GM18507 (cell line): ENCODE results near the gene CEBPA.
"Not testable (repeated sequence)": the region's sequence is repeated elsewhere in the genome, so short reads cannot be mapped to it uniquely, and the experiment has no call there.

Experiments
- DNase-seq: peaks from one replicate; pipeline ENCODE4 v3.0.0; 2011; ENCODE audit warnings: low read depth; ENCODE audit not compliant: insufficient read length; ENCODE audit errors: extremely low spot score
- FAIRE-seq: peaks from 2 replicates; lab custom pipeline; 2011; peaks lifted over from hg19 to GRCh38; lab: Jason Lieb, UNC

Gene CEBPA

DNA sequence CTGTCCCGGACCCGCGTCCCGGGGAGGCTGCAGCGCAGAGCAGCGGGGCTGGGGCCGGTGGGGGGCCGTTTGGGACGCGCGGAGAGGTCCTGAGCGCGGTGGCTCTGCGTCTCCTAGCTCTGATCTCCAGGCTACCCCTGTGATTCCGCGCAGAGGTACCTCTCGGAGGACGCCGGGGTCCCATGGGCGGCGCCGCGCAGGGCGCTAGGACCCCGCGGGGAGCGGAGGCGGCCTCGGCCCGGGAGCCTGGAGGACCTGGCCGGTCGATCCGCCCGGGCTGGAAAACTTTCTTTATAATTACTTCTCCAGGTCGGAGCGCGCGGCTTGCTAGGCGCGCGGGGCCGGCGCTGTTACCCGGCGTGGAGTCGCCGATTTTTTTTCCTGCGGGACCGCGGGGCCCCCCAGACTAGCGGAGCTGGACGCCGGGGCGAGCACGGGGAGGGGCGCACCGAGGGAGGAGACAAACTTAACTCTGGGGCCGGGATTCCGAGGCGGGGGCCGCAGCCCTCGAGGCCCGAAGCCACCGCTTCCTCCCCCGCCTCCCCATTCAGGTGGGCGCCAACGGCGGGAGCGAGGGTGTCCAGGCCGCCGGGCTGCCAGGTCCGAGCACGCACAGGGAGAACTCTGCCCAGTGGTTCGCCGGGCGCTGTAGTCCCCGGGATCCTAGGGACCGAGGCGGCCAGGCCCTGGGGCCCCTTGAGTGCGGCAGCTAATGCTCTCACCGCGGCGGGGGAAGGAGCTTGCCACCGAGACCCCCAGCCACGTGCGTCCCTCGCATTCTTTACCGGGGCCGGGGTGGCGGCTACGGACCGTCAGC is 848 bp upstream of the CEBPA start:
- DNase-seq (no peak), FAIRE-seq (no peak)

DNA sequence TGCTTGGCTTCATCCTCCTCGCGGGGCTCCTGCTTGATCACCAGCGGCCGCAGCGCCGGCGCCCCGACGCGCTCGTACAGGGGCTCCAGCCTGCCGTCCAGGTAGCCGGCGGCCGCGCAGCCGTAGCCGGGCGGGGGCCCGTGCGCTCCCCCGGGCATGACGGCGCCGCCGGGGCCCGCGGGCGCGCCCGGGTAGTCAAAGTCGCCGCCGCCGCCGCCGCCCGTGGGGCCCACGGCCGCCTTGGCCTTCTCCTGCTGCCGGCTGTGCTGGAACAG is 497 bp downstream of the CEBPA start:
- no peak for FAIRE-seq
- DNase-seq, result no peak

DNA sequence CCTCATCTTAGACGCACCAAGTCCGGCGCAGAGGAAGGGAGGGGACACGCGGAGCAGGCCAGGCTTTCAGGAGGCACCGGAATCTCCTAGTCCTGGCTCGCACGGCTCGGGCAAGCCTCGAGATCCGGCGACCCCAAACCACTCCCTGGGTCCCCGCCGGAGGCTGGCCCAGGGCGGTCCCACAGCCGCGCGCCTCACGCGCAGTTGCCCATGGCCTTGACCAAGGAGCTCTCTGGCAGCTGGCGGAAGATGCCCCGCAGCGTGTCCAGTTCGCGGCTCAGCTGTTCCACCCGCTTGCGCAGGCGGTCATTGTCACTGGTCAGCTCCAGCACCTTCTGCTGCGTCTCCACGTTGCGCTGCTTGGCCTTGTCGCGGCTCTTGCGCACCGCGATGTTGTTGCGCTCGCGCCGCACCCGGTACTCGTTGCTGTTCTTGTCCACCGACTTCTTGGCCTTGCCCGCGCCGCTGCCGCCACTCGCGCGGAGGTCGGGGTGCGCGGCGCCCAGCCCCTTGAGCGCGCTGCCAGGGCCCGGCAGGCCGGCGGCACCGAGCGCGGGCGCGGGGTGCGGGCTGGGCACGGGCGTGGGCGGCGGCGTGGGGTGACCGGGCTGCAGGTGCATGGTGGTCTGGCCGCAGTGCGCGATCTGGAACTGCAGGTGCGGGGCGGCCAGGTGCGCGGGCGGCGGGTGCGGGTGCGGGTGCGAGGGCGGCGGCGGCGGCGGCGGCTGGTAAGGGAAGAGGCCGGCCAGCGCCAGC is 1.0 kb downstream of the CEBPA start:
- no peak for DNase-seq
- FAIRE-seq, result no peak

DNA sequence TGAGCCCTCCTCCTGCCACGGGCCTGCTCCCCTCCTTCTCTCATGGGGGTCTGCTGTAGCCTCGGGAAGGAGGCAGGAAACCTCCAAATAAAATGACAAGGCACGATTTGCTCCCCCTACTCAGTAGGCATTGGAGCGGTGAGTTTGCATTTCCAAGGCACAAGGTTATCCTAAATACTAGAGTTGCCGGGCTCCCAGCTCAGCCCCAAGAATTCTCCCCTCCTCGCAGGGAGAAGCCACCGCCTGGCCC is 1.5 kb downstream of the CEBPA start:
- FAIRE-seq (no peak), DNase-seq (no peak)

DNA sequence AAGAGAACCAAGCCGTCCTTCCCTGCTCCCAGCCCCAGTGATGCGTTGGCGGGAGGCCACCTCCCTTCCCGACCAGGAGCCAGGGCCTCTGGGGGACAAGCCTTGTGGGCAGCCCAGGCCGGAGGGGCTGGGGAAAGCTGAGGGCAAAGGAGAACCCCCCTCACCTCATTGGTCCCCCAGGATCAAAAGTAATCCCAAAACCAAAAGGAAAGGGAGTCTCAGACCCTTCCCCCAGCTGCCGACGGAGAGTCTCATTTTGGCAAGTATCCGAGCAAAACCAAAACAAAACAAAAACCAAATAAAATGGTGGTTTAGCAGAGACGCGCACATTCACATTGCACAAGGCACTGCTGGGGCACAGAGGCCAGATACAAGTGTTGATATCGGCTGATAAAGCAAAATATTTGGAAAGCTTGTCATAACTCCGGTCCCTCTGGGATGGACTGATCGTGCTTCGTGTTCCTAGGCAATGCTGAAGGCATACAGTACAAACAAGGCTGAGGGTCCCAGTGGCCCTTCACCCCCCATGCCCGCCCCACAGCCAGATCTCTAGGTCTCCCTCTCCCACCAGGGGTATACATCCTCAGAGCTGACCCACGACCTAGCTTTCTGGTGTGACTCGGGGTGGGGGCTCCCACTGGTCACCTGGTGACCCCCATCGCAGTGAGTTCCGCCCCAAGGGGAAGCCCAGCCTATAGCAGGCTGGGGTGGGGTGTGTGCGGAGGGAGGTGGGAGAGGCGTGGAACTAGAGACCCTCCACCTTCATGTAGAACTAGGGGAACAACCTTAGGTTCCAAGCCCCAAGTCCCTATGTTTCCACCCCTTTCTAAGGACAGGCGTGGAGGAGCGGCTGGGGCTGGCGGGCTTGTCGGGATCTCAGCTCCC is 2.1 kb downstream of the CEBPA start:
- DNase-seq, result no peak
- FAIRE-seq, result no peak

DNA sequence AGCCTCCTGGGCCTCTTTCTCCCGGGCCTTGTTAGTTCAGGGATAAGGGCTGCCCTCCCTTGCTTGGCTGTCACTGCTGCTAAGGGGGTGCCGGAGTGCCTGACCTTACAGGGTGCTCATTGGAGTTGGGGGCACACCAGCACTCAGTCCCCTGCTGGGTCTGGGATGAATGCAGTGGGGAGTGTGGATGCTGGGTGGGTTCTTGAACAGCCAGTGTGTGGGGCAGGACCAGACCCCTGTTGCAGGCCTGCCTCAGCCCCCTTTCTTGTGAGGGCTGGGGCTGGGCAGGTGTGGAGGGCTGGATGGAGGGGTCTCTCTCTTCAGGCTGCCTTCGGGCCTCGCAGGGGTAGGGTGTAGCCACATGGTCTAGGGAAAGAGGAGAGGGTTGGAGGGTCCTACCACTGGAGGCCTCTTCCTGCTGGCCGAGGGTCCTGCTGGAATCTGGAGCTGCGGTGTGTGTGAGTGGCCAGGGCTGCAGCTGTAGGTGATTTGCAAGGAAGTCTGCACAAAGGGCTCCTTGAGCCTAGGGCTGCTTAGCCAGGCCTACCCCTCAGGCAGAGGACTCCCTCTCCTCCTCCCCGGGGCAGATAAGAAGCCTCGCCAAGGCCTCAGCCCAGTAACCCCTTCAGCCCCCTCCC is 3.2 kb downstream of the CEBPA start:
- DNase-seq, result no peak
- FAIRE-seq, result no peak

DNA sequence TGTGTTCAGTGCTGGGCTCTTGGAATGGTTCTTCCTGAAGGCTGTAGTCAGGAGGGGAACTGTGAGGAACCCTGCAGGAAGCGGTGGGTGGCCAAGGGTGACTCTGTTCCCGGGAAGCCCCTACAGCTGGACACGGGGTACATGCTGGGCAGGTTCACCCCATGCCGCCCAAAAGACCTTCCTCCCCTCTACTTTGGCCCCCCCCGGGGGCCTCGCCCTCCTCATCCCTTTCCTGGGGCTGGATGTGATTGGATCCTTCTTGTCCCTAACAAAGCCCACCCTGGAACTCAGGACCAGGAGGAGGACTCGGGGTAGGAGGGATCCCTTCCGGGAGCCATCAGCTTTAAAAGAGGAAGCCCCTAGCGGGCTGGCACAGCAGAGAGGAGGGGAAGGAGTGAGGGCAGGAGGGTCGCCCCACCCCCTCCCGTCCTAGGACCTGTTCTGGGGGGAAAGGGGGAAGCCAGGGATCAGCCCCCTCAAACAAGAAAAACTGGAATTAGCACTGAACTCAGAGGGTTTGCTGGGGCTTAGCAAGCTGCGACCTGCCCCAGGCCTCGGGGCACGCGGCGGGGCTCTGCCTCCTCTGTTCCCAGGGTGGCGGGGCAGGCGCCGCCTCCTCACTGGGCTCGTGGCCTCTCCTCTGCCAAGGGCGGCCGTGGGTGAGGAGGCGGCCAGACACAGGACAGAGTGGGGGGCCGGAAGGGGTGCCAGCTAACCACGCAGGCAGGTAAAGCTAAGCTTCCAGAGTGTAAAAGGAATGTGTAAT is 4.0 kb downstream of the CEBPA start:
- no peak for FAIRE-seq
- no peak for DNase-seq

DNA sequence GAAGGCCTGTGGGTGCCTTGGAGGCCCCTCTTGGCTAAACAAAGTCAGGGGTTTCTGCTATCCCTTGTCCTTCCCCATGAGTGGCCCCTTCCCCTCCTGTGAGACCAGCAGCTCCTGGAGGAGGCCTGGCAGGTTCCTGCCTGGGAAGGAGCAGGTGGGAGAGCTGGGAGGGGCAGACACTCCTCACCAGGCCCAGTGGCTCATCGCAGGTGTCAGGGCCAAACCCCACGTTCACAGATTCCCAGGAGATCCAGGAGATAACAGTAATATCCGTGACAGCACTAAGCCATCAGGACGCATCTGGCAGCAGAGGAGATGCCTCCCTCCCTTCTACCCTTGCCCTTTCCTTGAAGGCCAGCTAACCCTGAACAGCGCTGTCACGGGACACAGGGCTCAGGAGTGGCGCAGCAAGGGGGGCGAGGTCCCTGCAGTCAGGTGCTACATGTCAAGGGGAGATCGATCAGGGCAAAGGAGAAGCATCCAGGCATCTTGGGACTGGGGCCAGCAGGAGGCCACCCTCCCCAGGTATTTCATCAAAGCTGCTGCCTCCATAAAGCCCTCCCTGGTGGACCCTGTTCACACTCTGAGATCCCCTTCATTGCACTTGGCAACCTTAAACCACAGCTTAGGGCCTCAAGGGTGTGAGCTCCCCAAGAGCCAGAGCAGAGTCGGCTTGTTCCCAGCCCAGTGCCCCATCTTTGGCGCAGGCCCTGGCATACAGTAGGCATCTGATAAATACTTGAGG is 4.8 kb downstream of the CEBPA start:
- FAIRE-seq (no peak), DNase-seq (no peak)

DNA sequence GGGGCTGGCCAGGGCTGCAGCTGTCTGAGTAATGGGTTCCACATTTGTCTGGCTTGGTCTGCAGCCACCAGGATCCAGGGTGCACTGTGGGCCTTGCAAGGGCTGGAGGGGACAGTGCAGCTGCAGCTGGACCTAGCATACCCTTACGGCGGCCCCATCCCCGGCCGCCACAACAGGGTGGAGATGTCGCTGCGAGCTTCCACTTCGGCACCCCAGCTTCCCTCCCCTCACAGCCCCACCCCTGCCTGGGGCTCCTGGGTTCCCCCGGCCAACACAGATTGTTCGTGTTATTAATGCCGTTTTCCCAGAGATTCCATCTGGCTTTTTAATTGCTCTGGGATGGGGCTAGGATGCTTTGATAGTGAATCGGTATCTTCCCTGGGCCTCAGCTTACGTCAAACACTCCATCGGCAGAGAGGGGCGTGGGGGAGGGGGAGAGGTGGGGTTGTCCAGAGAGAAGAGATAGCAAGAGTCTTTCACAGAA is 5.8 kb downstream of the CEBPA start:
- no peak for FAIRE-seq
- DNase-seq, result no peak

DNA sequence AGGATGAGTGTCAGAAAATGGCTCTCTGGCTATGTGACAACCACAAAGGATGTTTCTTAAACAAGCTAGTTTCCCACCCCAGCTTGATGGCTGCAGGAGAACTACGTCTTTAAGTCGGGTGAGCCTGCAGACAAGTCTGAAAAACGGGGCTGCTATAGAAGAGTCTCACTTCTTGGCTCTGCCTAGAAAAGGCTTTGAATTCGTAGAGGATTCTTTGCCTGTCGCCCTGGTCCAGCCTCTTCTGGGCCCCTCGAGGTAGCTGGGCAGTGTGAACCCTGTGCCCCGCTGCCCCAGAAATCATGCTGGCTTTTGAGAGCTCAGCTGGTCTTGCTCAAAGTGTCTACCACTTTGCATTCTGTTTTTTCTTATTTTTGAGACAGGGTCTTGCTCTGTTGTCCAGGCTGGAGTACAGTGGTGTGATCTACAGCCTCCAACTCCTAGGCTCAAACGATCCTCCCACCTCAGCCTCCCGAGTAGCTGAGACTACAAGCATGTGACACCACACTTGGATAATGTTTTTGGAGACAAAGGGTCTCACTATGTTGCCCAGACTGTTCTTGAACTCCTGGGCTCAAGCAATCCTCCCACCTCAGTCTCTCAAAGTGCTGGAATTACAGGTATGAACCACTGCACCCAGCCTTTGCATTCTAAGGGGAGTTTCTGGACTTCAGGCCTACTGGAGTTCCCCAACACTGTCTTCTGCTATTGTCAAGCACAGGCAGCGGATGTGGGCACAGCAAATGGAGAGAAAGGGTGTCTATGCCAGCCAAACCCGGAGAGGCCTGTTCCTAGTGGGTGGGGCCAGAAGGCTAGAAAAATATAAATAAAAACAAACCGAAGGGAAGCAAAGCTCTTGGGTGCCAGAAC is 6.5 kb downstream of the CEBPA start:
- DNase-seq (no peak), FAIRE-seq (no peak)

DNA sequence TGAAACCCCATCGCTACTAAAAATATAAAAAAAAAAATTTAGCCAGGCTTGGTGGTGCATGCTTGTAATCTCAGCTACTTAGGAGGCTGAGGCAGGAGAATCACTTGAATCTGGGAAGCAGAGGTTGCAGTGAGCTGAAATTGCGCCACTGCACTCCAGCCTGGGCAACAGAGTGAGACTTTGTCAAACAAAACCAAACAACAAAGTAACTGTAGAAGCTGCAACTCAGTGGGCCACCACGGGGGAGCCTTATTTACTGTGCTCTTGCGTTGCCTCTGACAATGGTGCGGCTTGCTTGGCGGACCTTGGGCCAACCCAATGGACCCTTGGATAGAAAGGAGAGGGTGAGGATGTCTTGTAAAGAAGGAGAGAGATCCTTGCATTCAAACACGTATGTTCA is 7.3 kb downstream of the CEBPA start:
- not testable (repeated sequence) for DNase-seq, FAIRE-seq

DNA sequence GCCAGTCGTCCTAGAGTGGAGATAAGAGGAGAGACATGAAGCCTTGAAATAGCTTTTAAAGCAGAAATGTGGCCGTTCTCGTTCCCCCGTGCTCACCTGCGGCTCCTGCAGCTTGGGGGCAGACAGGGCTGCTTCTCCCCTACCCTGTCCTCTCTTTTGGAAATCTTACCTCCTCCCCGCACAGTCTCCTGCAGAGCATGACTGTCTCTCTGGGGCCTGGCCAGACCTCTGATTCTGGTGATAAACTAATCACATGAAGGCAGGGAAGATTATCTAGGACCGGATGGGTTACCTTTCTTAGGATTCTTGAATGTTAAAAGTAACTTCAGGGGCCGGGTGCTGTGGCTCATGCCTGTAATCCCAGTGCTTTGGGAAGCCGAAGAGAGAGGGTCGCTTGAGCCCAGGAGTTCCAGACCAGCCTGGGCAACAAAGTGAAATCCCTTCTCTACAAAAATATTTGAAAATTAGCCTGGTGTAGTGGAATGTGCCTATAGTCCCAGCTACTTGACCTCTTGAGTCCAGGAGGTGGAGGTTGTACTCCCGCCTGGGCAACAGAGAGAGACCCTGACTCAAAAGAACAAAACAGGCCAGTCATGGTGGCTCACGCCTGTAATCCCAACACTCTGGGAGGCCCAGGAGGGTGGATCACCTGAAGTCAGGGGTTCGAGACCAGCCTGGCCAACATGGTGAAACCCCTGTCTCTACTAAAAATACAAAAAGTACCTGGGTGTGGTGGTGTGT is 8.1 kb downstream of the CEBPA start:
- FAIRE-seq, result no peak
- no peak for DNase-seq

DNA sequence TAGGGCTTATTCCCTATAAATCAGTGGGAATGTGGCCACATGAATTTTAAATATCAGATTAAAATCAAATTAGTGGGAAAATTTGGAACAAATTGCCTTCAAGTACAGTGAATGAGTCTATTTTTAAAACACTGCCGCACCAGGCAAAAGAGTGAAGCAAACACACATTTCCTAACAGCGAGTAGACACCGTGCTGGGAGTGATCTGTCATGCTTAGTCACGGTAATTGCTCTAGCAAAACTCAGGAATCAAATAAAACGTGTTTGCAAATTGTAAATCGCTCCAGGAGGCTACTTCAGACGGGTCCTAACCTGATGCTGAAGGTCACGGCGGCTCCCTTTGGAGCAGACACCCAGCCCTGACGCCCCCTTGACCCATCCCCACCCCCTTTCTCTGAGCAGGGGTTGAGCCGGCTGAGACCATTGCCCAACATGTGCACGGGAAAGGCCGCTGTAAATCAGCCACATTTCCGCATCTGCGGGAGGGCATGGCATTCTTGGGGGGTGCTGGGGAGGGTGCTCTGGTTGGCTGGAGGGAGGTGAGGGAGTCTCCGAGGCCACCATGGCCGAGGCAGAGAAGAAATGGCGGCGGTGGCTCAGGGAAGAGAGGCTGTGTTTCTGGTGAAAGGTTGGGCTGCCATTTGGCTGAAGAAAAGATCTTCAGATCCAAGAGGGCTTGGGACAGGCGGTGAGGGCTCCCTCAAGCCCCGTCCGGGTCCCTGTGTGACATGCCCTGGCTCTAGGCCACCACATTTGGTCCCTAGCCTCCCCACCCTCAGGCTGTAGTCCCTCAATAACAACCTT is 8.9 kb downstream of the CEBPA start:
- no peak for DNase-seq
- no peak for FAIRE-seq

DNA sequence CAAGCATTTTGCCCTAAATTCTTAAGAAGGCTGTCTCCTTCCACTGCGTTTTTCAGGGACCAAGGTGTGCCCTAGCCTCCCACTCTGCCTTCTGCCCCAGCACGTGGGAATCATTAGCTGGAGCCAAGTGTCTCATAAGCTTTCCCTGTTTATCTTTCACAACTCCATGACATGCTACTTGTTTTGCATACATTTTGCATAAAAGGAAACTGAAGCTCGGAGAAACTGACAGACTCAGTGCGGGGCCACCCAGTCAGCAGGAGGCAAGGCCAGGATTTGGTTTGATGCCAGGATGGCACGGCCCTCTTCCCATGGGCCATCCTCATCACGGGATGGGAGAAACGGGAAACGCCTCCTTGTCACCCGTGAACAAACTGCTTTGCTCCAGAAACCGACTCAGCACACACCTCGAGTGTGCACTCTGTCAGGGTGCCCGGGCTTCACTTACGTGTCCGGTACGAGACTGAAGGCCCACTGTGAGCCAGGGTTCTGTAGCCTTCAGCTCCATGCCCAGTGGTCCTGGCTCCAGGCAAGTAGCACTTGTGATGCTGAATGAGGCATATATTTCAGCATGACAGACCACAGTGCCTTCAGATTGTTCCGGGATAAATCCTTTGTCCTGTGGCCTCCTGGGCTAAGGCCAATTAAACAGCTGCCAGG is 9.6 kb downstream of the CEBPA start:
- no peak for DNase-seq

DNA sequence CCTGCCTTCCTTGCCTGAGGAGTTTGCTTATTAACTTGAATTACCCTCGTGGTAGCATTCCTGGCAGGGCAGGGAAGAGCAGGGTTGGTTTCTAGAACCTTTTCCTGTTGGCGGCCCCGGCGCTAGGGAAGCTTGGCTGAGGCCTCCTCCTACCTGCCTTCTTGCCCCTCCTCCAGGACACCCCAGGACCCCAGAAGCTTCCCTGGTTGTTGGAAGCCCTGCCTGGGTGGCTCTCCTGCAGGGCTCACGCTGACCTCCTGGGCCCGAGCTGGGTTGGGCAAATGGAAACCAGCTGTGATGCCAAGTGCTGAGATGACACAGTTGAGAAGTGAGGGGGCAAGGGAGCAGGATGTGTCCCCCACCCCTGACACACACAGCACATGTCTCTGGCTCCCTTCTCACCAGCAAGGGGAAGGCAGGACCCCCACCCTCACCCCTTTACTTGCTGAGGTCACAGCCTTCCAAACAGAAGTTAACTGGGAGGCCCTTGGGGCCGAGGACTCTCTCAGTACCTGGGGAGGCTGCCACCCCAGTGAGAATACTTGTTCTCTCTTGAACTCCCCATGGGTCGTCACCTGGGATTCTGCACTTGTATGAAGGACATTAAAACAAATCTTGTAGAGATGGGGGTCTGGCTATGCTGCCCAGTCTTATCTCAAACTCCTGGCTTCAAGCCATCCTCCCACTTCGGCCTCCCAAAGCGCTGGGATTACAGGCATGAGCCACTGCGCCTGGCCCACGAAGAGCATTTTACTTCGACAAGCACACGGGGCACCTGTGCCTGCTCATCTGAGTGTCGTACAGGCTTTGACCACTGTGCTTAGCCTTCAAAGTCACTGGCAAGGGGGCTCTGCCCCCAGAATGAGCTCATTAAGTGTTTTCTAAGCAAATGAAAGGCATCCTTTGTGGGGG is 10.5 kb downstream of the CEBPA start:
- no peak for FAIRE-seq

More for the DNA sequence above, 9.6 kb downstream of the CEBPA start:
- FAIRE-seq, result no peak

More for the DNA sequence above, 10.5 kb downstream of the CEBPA start:
- no peak for DNase-seq
